ENCODE measurements around the gene CCDC136. TPM values are rescaled to one million over a fixed set of nuclear protein-coding genes. Genes with fewer than 3 reads are reported as not detected.

The CCDC136 gene
- total RNA-seq, 1 donor from 2014 or later: 44.2 TPM

- peaks cover 24% of the 10 kb centered on the region for H3K4me1 Mint-ChIP-seq (ENCODE audit: unreplicated experiment)
- no peak for TF ChIP-seq CTCF (conservative IDR thresholded peaks at IDR 0.05)
- no peak overlapping the region for H3K27ac Mint-ChIP-seq
- H3K36me3 Mint-ChIP-seq: no peaks in the 10 kb centered on the region
- no peaks in the 10 kb centered on the region for H3K9me3 Mint-ChIP-seq
- peak; percentile 83 for DNase-seq (ENCODE audit: extremely low spot score, unreplicated experiment)
- H3K27me3 Mint-ChIP-seq: peaks cover 11% of the 10 kb centered on the region
- H3K4me3 Mint-ChIP-seq: peak overlapping the region; percentile 88
These were observed 39.6 kb downstream of the CCDC136 start for GRCh38 chr7:128831178-128831993.

- Mint-ChIP-seq H3K4me1 (ENCODE audit: unreplicated experiment) (peaks cover 24% of the 10 kb centered on the region), H3K4me3 (peak overlapping the region; percentile 88), H3K27ac (peak overlapping the region; percentile 41), H3K36me3 (no peaks in the 10 kb centered on the region), H3K27me3 (peaks cover 11% of the 10 kb centered on the region), H3K9me3 (no peaks in the 10 kb centered on the region)
- no peak for DNase-seq (ENCODE audit: extremely low spot score, unreplicated experiment)
- no peak for TF ChIP-seq CTCF (conservative IDR thresholded peaks at IDR 0.05)
These were observed 40.5 kb downstream of the CCDC136 start for GRCh38 chr7:128831994-128832879.

GRCh38 chr7:128832880-128833147 lies 41.0 kb downstream of the CCDC136 start:
- H3K4me3 Mint-ChIP-seq: peak overlapping the region; percentile 84
- TF ChIP-seq CTCF (conservative IDR thresholded peaks at IDR 0.05): no peak
- no peak for DNase-seq (ENCODE audit: extremely low spot score, unreplicated experiment)
- H3K36me3 Mint-ChIP-seq: no peaks in the 10 kb centered on the region
- no peak overlapping the region for H3K27ac Mint-ChIP-seq
- peaks cover 11% of the 10 kb centered on the region for H3K27me3 Mint-ChIP-seq
- no peaks in the 10 kb centered on the region for H3K9me3 Mint-ChIP-seq
- H3K4me1 Mint-ChIP-seq (ENCODE audit: unreplicated experiment): peaks cover 20% of the 10 kb centered on the region

GRCh38 chr7:128833148-128833945 lies 41.6 kb downstream of the CCDC136 start:
- Mint-ChIP-seq H3K27me3 (peaks cover 11% of the 10 kb centered on the region), H3K4me3 (peak overlapping the region; percentile 84), H3K4me1 (ENCODE audit: unreplicated experiment) (peaks cover 15% of the 10 kb centered on the region), H3K9me3 (no peaks in the 10 kb centered on the region), H3K36me3 (no peaks in the 10 kb centered on the region), H3K27ac (peak overlapping the region; percentile 58)
- no peak for TF ChIP-seq CTCF (conservative IDR thresholded peaks at IDR 0.05)
- no peak for DNase-seq (ENCODE audit: extremely low spot score, unreplicated experiment)

- DNase-seq (ENCODE audit: extremely low spot score, unreplicated experiment): no peak
- TF ChIP-seq CTCF (conservative IDR thresholded peaks at IDR 0.05): no peak
- Mint-ChIP-seq H3K4me1 (ENCODE audit: unreplicated experiment) (peaks cover 12% of the 10 kb centered on the region), H3K36me3 (no peaks in the 10 kb centered on the region), H3K27me3 (peaks cover 11% of the 10 kb centered on the region), H3K4me3 (peak overlapping the region; percentile 84), H3K9me3 (no peaks in the 10 kb centered on the region), H3K27ac (peak overlapping the region; percentile 58)
These were observed 42.2 kb downstream of the CCDC136 start for GRCh38 chr7:128833946-128834325.

Data from type B pancreatic cell (in vitro differentiated cells).